HG02970 (cell line): ENCODE data around the gene CAMTA1.

Experiments
- ATAC-seq: cut with Tn5 transposase; IDR thresholded peaks from one replicate; pipeline ENCODE4 v1.9.1; 2021; ENCODE audit warnings: mild to moderate bottlenecking, moderate library complexity, moderate number of reproducible peaks; ENCODE audit not compliant: unreplicated experiment, low FRiP score

CAMTA1 gene

DNA sequence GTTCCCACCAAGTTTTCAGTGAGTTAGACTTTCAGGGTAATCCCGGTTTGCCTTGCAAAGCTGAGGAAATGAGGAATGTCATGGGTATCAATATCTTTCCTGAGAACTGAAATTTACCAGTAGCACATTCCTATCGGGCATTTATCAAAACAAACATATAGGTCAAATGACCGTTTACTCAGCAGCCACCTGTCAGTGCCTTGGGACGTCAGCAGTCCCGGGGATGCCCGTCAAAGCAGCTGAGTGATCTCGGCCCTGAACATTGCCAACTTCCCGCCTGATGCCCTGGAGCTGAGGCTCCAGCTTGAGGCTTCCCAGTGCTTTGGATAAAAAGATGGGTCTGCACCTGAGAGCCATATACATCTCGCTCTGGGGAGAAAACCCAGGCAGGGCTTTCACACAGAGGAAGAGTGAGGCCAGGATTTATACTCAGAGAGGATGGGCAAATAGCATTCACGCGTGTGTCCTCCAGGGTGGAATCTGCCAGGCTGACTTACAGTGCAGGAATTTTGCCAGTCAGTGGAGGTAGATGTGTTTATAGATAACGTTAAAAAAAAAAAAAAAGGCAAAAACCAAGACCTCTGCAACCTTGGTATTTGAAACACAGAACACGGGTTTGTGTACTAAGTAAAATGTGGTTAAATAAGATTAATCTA is 550.1 kb downstream of the CAMTA1 start:
- ATAC-seq, result no peak

DNA sequence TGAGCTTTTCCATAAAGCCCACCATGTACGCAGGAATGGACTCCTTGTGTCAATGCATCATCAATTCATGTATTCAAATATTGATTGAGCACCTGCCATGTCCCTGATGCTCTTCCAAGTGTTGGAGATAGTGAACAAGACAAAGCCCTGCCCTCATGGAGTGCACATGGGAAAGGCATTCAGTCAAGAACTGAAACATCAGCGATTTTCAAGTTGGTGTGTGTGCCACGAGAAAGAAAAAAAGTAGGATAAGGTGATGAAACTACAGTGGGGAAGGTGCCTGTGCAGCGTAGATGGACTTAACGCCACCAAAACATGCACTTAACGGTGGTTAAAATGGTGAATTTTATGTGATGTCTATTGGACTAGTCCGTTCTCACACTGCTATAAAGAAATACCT is 553.2 kb downstream of the CAMTA1 start:
- no peak for ATAC-seq

DNA sequence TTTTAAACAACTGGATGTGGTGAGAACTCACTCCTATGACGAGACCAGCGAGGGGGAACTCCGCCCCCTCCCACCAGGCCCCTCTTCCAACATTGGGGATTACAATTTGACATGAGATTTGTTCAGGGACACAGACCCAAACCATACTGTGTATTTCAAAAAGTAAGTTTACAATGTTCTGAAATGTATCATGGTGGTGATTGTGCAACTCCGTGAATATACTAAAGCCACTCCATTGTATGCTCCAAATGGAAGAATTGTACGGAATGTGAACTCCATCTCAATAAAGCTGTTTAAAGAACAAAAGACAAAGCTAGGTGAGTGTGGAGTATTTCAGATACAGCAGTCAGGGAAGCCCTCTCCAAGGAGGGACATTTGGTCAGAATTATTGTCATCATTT is 553.8 kb downstream of the CAMTA1 start:
- no peak for ATAC-seq

DNA sequence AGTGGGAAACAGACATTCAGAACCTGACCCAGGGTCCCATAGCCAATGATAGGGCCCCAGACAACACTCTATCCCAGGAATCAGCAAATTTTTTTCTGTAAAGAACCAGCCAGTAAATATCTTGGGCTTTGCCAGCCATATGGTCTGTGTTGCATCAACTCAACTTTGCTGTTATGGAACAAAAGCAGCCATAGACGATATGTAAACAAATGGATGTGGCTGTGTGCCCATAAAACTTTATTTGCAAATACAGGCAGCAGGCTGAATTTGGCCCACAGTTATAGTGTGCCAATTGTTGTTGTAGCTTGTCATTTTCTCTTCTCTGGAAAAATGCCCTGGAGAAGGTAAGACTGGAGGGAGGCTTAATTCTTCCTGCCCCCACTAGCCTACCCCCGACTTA is 554.7 kb downstream of the CAMTA1 start:
- ATAC-seq, result no peak

DNA sequence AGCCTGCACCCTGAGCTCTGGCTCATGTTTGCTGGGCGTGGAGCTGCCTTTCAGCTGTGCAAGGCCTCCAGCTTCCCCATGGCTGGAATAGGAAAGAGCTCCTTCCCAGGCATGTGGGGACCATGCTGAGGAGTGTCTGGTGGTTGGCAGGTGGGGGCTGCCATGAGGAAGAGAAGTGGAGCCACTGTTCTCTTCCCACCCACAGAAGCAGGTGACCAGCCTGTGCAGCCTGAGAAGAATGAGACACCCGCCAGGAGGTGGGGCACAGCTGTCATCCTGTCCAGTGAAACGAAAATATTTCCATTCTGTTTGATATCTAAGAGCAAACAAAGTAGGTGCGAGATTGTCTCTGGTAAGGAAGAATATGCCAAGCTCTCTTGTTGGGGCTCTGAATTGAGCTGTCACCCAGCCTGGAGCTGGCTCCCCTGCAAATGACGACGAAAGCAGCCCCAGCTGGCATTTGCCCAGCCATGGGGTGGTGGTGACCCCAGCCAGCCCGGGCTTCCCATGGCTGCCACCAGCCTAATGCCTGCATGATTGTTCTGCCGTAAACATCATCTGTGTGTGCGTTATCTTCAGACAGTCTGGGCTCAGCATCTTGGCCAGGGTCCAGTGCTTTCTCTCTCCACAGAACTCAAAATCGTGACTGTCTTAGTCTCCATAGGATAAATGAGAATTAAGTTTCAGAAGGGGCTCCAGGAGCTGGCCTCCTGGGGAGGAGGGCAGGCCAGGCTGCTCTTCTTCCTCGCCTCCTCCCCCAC is 556.1 kb downstream of the CAMTA1 start:
- no peak for ATAC-seq

DNA sequence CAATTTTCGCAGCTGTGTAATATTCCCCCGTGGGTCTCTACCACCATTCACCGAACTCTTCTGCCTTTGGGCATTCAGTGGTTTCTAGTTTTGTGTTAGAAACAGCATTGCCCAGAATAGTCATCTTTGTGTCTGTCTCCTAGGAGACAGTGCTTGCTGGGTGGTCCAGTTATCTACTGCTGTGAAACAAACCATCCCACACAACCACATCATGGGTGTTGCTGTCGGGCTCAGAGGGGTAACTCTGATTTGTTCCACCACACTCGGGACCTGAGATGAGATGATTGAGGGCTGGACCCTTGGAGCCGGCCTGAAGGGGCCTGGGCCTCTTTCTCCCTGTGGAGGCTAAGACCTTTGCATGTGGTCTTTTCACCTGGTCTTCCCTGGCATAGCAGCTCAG is 558.6 kb downstream of the CAMTA1 start:
- ATAC-seq, result no peak

DNA sequence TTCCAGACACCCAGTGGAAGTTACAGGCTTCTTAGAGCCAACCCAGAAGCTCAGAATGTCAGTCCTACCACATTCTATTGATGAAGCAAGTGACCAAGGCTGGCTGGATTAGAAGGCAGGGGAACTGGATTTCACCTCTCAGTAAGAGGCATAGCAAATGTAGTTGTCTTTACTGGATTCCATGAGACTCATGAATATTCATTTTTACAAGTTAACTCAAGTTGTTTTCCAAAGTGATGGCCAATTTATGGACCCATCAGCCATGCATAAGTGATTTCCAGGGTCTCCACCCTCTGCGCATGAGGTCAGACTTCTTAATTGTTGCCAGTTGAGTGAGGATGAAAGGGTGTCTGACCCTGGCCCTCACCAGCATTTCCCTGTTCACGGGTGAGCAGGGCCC is 559.0 kb downstream of the CAMTA1 start:
- ATAC-seq, result no peak

DNA sequence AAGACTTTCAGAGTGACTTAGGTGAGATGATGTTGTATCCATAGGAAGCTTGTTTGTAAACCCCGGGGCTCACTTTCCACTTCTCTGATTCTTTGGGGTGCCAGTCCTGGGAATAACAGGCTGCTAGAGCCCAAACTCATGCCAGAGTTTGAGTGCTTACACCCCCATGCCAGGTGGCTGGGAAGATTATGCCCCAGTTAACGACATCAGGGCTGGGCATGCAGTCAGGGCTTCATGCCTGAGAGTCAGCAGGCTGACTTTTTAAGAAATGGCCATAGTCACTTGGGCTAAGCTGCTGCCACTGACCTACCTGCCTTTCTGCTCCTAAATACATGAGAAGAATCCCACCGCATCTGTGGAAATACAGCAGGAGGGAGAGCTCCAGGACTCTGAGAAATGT is 560.3 kb downstream of the CAMTA1 start:
- ATAC-seq, result no peak

DNA sequence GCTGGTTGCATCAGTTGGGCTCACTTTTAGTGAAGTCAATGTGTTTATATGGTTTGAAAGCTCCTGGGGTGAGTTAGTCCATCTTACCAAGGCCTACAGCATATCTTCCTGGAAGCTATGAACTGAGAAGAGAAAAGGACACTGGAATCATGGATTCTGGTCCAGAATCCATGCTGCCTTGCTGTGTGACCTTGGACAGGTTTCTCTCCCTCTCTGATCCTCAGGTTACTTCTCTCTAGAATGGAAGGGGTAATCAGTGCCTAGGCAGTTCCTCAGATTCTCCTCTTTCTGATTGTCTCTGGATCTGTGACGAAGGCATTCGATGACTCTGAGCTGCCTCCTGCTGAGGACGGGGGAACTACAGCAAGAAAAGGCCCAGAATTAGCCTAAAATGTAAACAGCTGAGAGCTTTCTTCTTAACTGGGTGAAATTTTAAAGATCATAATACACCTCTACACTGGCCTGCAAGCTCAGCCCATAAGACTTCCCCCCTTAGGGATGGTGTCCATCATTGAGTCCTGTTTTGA is 560.9 kb downstream of the CAMTA1 start:
- ATAC-seq, result no peak

DNA sequence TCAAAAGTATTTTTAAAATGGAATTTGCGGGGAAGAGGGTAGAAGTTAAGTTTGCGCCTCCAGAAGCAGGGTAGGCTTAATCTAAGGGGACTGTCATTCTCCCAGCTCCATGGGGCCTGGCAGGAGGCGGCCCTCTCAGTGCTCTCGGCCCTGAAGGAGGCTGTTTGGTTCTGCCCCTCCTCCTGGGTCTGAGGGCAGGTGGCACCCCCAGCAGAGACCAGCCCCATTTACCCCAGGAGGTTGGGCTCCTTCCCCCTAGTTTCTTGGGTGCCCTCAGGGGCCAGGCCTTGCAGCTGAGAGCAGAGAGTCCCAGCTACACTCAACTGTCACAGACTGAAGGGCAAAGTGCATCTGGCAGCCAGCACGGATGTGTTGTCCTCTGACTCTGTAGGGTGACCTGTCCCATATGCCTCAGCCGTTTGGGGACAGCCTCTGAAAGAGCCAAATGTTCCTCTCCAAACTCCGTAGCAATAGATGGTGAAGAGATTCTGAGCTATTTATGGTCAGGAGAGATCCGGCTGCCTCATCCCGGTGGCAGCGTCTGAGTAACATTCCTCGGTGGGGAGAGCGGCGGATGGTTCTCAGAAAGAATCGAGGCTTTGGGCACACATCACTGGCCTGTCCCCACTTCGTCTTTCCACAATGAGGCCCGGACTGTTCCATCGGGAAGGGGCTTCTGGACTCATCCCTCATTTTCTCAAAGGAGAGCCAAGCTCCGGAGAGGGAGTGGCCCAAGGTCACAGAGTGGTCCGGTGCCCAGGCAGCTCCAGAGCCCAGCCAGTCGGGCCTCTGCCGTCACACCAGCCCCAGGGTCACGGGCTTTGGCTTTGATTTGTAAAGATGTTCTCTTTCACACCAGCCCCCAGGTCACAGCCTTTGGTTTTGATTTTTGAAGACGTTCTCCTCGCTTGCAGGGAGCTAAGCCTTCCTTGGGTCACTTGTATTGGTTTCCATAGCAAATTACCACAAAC is 561.6 kb downstream of the CAMTA1 start:
- ATAC-seq, result no peak

DNA sequence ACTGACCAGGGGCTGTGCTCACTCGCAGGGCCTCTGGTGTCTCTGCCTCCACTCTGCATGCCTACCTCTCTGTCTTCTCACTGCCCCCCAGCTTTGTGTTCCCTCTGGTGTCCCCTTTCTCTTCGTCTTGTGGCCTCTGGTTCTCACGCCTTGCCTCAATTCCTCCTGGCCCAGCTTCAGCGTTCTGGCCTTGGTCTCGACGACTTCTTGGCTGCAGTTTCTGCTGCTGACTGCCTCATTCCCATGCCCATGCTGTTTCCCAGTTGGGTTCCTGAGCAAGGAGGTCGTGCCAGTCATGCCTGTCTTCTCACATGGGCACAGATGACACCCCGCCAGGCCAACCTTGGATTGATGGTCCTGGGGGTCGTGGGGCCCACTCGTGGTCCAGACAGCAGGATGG is 562.8 kb downstream of the CAMTA1 start:
- ATAC-seq, result no peak

DNA sequence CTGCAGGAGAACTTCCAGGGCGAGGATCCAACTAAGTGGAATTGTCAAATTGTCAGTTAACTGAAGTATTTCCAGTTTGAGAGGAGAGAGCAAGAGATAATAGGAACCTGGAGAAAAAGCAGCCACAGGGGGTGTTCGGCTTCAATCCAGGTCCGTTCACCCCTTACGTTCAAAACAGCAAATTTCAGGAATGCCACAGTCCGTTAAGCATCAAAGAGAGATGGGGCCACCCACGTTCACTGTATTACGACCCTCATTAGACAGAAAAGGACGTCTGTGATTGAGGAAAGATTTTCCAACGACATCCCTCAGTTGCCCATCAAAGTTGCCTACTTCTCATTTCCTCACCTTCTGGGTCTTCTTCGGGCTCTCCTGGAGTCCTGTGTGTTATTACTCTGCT is 563.3 kb downstream of the CAMTA1 start:
- ATAC-seq, result no peak

DNA sequence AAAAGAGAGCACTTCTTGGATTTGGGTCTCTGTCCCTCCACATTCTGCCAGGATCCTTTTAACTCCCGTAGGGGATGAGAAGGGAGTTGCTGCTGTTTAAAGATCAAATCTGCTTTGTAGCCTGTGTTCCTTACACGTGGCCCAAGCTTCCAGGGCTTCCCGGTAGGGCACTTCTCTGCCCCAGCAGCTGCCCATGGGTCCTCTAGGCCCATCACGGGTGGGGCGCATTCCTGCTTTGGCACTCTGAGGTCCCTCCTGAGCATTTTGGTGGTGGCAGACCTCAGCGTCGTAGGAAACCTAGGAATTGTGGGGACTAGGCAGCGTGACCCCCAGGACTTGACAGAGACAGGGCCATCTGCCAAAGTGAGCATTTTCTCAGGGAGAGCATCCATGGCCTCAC is 565.5 kb downstream of the CAMTA1 start:
- ATAC-seq, result no peak

DNA sequence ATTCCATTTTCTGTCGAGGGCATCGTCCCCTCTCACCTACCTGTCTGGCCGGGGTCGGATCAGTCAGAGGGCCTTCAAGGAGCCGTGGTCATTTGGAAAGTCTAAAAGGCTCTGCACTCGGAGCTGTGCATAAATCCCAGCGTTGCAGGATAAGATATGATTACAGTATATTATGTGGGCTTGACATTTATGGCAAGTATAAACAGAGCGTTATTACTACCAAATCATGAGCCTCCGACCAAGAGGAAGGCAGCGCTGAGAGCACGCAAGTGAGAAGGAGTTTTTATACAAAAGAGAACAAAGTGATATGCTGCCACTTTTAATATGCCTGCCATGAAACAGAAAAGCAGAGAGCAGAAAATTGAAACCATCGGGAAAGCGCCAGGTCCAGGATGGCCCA is 566.4 kb downstream of the CAMTA1 start:
- ATAC-seq, result no peak

DNA sequence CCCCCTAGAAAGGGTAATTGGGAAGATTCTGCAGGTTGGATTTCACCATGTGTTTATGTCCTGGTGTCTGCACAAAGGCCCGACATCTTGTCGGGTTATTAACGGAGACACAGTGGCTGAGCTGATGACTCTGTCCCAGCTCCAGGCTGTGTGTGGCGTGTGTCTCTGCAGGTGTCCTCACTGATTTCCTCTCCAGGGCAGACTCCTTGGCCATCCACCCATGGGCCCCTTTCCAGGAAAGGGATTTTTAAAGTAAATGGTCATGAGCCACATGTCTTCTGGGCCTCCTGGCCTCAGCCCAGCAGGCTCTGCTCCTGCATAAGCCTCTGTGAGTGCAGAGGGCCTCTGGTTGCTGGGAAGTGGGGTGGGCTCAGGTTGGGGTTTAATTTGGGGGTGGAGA is 567.1 kb downstream of the CAMTA1 start:
- no peak for ATAC-seq

DNA sequence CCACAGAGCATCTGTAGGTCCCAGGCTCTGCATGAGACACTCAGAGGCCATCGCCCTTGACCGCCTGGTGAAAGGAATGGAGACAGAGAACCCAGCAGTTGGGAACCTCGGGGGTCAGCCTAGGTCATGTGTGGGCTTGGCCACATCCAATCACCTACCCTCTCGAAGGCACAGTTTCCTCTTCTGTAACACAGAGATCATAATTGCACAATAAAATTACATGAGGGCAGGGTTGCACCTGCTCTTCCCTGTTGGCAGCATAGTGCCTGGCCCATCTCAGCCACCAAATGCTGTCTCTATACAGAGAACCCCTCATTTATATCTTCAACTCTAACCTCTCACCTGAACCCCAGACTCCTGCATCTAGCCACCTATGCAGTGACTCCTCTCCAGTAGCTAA is 567.7 kb downstream of the CAMTA1 start:
- no peak for ATAC-seq

DNA sequence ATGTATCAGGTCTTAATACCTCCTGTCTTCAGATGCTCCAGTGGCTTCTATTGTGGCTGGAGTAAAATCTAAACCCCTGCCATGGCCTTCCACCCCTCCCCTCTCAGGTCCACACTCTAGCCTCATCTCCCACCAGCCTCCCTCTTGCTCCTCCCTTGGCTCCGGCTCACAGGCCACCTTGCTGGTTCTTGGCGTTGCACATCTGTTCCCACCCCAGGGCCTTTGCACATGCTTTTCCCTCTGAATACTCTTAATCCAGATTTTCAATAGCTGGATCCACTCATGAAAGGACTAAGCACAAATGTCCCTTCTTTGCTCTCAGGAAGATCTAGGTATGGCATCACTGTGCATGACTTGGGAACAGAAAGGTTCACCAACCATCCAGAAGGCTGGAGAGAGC is 570.4 kb downstream of the CAMTA1 start:
- ATAC-seq, result no peak

DNA sequence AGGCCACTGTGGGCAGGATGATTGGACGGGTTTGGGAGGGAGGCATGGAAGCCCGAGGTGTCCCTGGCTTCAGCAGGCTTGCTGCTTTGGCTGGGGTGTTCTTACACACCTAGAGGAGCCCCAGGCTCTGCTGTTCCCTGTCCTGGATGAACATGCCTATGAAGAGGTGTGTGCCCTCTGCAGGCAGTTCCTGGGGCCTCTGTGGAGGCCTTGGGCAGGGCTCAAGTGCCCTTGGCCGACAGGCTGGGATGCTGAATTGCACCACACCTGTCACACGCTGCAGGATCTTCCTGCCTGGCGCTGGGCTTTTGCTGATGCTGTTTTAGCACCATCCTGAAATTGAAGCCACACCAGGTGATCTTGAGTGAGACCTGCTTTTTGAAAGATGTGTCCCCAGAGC is 570.8 kb downstream of the CAMTA1 start:
- no peak for ATAC-seq

DNA sequence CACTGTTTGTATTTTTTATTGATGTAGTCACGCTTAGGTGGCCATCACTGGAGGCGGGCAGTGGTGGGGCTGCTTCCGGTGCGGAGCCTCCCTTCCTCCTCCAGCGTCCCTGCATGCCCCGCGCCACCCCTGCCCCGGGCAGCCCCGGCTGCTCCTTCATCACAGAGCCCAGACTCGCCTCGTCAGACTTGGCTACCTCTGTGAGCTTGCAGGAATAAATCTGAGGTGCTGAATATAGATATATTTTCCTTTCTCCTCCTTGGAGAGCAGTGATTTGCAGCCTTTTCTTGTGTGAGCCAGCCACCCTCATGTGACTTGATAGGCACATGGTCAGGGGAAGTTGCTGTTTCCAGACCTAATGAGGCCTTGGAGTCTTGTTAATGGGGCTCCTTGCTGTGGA is 573.2 kb downstream of the CAMTA1 start:
- no peak for ATAC-seq

DNA sequence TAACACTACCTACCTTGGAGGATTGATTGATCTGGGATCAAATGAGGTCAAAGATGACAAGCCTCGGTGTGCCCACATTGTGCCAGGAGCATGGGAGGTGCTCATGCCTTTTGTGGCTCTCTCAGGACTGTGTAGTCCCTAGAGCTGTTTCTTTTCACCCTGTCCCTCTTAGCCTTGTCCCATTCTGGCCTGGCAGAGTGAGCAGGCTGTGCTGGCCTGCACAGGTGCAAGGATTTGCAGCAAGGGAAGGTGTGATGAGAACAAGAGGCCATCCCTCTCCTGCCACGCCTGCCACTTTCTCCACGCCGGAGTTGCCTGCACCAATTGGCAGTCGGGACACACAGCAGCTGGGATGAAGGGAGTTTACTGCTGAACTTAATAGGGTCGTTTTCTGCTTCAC is 575.3 kb downstream of the CAMTA1 start:
- ATAC-seq, result no peak

DNA sequence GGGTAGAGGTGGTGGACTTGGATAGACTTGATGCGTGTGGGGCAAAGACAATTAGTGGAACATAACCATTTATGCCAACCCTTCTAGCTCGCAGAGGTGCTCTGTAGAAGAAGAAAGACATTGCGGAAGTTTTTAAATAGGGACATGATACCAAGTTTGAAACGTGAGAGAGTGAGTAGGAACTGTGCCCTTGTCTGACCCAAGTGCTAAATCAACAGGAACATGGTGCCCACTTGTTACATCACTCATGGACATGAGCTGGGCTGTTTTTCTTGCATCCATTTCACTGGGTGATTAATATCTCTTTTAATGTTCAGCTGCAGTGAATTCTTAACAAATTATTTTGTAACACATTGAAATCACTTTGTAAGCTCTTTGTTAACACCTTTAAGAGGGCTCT is 577.7 kb downstream of the CAMTA1 start:
- no peak for ATAC-seq
